Stimulated activated CD4-positive, alpha-beta T cell treated with anti-CD3 and anti-CD28 coated beads, Interleukin-4, amount 100 ng/mL, for 1 hour (primary cell): Measurements from ENCODE around the gene DUOXA2.
"Not testable (repeated sequence)": the region's sequence is repeated elsewhere in the genome, so short reads cannot be mapped to it uniquely, and the experiment has no call there.

Experiments
- DNase-seq: peaks from one replicate; pipeline ENCODE4 v3.0.0-alpha.2; 2020

Gene DUOXA2

GRCh38 chr15:45114076-45114750, at the start of gene DUOXA2, which contains the start of gene DUOX2:
Gene DUOXA2 (plus strand): TSS chr15:45114326. CDS start chr15:45114606, 280 bp downstream.
Gene DUOX2 (minus strand): TSS chr15:45114172. CDS start chr15:45113411, 761 bp downstream.
- DNase-seq: no peak

GRCh38 chr15:45064386-45064785, 49.7 kb upstream of the DUOXA2 start:
- DNase-seq: no peak

- DNase-seq: not testable (repeated sequence)
Measured at GRCh38 chr15:45069942-45070360, 44.2 kb upstream of the DUOXA2 start.

GRCh38 chr15:45073602-45074001, 40.5 kb upstream of the DUOXA2 start:
- not testable (repeated sequence) for DNase-seq

- DNase-seq: not testable (repeated sequence)
Measured at GRCh38 chr15:45075440-45076320, 38.4 kb upstream of the DUOXA2 start.

GRCh38 chr15:45077391-45077790, 36.7 kb upstream of the DUOXA2 start:
- DNase-seq: not testable (repeated sequence)

GRCh38 chr15:45079201-45079600, 34.9 kb upstream of the DUOXA2 start:
- not testable (repeated sequence) for DNase-seq

GRCh38 chr15:45079628-45080246, 34.4 kb upstream of the DUOXA2 start:
- not testable (repeated sequence) for DNase-seq

- DNase-seq: not testable (repeated sequence)
Measured at GRCh38 chr15:45080593-45080992, 33.5 kb upstream of the DUOXA2 start.

- not testable (repeated sequence) for DNase-seq
Measured at GRCh38 chr15:45082412-45082811, 31.7 kb upstream of the DUOXA2 start.

GRCh38 chr15:45083223-45083622, 30.9 kb upstream of the DUOXA2 start:
- no peak for DNase-seq

- no peak for DNase-seq
Measured at GRCh38 chr15:45084163-45084562, 30.0 kb upstream of the DUOXA2 start.

- DNase-seq: no peak
Measured at GRCh38 chr15:45087513-45087912, 26.6 kb upstream of the DUOXA2 start.

GRCh38 chr15:45088801-45089711, 25.1 kb upstream of the DUOXA2 start:
- no peak for DNase-seq

GRCh38 chr15:45089712-45090373, 24.3 kb upstream of the DUOXA2 start:
- DNase-seq: no peak

GRCh38 chr15:45091161-45091560, 23.0 kb upstream of the DUOXA2 start:
- no peak for DNase-seq

- DNase-seq: no peak
Measured at GRCh38 chr15:45091576-45091975, 22.6 kb upstream of the DUOXA2 start.

GRCh38 chr15:45093013-45093412, 21.1 kb upstream of the DUOXA2 start:
- DNase-seq: no peak

GRCh38 chr15:45093622-45094357, 20.3 kb upstream of the DUOXA2 start:
- DNase-seq: no peak

GRCh38 chr15:45094358-45094730, 19.8 kb upstream of the DUOXA2 start:
- DNase-seq: no peak

GRCh38 chr15:45095661-45096060, 18.5 kb upstream of the DUOXA2 start:
- DNase-seq: no peak
